Kasumi-1 (cell line): ENCODE measurements around the gene NAT14.
"Not testable (repeated sequence)": the region's sequence is repeated elsewhere in the genome, so short reads cannot be mapped to it uniquely, and the experiment has no call there.

Experiments used
- DNase-seq, 2 experiments: peaks; one replicate each; lab custom pipeline; 2025; lab: John Stamatoyannopoulos, UW

NAT14 gene

GRCh38 chr19:55486971-55487923 is 2.3 kb downstream of the NAT14 start:
- peak; percentile 30 to 32 for DNase-seq

GRCh38 chr19:55487924-55488687 is 3.1 kb downstream of the NAT14 start, which contains the start of gene SSC5D:
Gene SSC5D, plus strand, starts transcription at chr19:55488436. Its CDS starts 154 bp downstream, at chr19:55488590.
- DNase-seq: peak; percentile 36 to 45

GRCh38 chr19:55488986-55489710 is 4.2 kb downstream of the NAT14 start:
- no peak for DNase-seq

DNA sequence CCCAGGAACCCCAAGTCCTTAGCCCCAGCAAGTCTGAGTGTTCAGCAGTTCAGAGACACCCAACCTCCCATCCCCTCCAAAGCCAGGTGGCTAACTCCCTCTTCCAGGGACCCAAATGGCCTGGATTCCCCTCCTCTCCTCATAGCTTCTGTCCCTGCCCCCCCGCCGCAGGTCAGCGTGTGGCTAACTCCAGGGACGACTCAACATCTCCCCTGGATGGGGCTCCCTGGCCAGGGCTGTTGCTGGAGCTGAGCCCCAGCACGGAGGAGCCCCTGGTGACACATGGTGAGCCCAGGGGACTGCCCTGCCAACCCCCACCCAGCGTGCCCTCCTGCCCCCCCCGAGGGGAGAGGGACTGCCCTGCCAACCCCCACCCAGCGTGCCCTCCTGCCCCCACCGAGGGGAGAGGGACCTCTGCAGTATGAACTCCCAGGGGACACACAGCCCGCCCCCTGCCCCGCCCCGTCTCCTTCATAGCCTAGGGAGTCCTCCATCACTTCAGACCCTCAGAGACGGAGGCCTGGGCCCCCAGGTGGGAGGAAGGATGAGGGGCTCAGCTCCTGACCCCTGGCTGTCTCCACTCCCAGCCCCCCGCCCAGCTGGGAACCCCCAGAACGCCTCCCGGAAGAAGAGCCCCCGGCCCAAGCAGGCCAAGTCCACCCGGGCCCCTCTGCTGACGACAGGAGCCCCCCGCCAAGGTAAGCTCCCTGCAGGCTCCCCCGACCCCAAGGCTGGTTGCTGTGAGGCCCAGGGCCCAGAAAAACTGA is 4.9 kb downstream of the NAT14 start:
- no peak for DNase-seq

- no peak for DNase-seq
Observed at GRCh38 chr19:55490478-55491432, 5.8 kb downstream of the NAT14 start.

- DNase-seq: no peak
Observed at GRCh38 chr19:55491546-55492360, 6.8 kb downstream of the NAT14 start.

GRCh38 chr19:55492362-55492944 is 7.5 kb downstream of the NAT14 start:
- DNase-seq: no peak

GRCh38 chr19:55493052-55493644 is 8.2 kb downstream of the NAT14 start:
- DNase-seq: no peak

GRCh38 chr19:55493645-55494171 is 8.7 kb downstream of the NAT14 start:
- DNase-seq: no peak

- no peak for DNase-seq
Observed at GRCh38 chr19:55494172-55494761, 9.3 kb downstream of the NAT14 start.

DNA sequence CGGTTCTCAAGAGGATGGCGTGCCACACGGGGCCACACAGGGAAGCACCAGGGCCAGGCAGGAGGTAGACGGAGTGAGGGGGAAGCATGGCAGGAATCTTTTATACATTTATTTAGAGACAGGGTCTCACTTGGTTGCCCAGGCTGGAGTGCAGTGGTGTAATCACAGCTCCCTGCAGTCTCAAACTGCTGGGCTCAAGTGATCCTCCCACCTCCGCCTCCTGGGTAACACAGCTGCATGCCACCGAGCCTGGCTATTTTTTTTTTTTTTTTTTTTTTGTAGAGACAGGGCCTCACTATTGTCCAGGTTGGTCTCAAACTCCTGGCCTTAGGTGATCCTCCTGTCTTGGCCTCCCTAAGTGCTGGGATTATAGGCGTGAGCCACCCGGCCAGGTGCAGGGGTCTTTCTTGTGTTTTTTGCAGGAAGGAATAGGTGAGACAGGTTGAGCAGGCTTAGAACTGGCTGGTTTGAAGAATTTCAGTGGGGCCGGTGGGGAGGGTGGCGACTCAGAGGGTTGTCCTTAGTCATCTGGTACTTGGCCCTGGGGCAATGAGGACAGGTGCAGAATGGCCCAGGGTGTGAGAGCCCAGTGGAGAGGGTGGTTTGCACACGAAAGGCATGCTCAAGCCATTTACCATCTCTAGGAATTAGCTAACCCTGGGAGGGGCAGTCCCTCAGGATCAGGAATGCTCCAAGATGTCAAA is 10.8 kb downstream of the NAT14 start:
- no peak for DNase-seq

DNA sequence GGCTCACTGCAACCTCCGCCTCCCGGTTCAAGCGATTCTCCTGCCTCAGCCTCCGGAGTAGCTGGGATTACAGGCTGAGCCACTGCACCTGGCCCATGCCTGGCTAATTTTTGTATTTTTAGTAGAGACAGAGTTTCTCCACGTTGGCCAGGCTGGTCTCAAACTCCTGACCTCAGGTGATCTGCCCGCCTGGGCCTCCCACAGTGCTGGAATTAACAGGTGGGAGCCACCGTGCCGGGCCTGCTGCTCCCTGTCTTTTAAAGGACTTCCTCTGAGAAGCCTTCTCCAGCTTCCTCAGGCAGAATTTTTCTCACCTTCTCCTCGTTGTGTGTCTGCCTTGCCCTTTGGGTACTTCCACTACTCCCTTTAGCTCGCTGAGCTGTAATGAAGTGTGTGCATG is 11.8 kb downstream of the NAT14 start:
- DNase-seq: not testable (repeated sequence)

- DNase-seq: no peak
Observed at GRCh38 chr19:55497763-55498162, 12.8 kb downstream of the NAT14 start.

GRCh38 chr19:55498246-55498840 is 13.4 kb downstream of the NAT14 start:
- DNase-seq: no peak

DNA sequence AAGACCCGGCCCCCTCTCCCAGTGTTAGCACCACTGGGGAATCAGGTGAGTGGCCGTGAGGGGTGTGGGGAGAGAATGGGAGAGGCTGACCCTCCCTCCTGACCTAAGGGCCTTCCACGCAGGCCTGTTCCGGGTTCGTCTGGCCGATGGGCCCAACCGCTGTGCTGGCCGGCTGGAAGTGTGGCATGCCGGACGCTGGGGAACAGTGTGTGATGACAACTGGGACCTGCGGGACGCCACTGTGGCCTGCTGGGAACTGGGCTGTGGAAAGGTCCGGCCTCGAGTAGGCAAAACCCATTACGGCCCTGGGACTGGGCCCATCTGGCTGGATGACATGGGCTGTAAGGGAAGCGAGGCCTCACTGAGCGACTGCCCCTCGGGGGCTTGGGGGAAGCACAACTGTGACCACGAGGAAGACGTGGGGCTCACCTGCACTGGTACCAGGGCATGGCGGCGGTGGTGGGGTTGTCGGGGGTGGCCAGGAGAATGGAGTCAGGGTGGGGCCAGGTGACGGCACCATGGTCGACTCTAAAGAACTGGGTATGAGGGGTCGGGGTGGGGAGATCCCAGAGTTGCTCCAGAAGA is 15.5 kb downstream of the NAT14 start:
- no peak for DNase-seq

DNA sequence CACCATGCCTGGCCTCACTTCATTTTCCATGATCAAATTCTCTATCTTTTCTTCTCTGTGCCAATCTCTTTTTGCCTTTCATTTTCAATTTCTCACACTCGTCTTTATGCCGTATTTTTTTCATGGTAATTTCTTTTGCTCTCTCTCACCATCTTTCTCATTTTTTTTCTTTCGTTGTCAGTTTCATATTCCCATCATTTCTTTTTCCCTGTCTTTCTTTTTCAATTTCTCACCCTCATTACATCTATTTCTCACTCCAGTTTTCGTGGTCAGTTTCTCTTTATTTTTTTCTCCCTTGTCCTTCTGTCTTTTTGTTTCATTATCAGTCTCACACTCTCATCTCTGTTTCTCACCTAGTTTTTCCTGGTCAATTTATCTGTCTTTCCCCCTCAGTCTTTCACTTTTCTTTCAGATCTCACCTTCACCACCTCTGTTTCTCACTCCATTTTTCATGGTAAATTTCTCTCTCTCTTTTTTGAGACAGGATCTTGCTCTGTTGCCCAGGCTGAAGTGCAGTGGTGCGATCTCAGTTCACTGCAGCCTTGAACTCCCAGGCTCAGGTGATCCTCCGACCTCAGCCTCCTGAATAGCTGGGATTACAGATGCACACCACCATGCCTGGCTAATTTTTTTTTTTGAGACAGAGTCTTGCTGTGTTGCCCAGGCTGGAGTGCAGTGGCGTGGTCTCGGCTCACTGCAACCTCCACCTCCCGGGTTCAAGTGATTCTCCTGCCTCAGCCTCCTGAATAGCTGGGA is 17.4 kb downstream of the NAT14 start:
- no peak for DNase-seq
